Neural crest cell (in vitro differentiated cells): Measurements from ENCODE around the gene THRB. TPM values are rescaled to one million over a fixed set of nuclear protein-coding genes. Genes with fewer than 3 reads are reported as not detected.
A peak's percentile ranks its signal among the peaks of the same experiment; 100 is the strongest.

ENCODE experiments used
- DNase-seq: peaks from one replicate; pipeline ENCODE4 v3.0.0; 2021; ENCODE audit warnings: low read depth, mixed read lengths, low spot score
- H3K27ac Mint-ChIP-seq: one replicate; pipeline ENCODE4 v1.8.0; 2021; ENCODE audit warnings: mild to moderate bottlenecking, mixed read lengths; ENCODE audit not compliant: unreplicated experiment
- H3K27me3 Mint-ChIP-seq: 2 replicates; pipeline ENCODE4 v1.8.0; 2021; ENCODE audit warnings: low read depth, mild to moderate bottlenecking, mixed read lengths
- H3K36me3 Mint-ChIP-seq: 2 replicates; pipeline ENCODE4 v1.8.0; 2021; ENCODE audit warnings: low read depth, mild to moderate bottlenecking, mixed read lengths
- H3K4me1 Mint-ChIP-seq: 2 replicates; pipeline ENCODE4 v1.8.0; 2021; ENCODE audit warnings: mixed read lengths
- H3K4me3 Mint-ChIP-seq: one replicate; pipeline ENCODE4 v1.8.0; 2021; ENCODE audit warnings: mild to moderate bottlenecking, mixed read lengths
- H3K9me3 Mint-ChIP-seq: 2 replicates; pipeline ENCODE4 v1.8.0; 2021; ENCODE audit warnings: mixed read lengths
- CTCF ChIP-seq: fragments of 200-600 bp; sonication (generic); conservative IDR thresholded peaks from 2 replicates; pipeline ENCODE4 v1.5.0; 2021; ENCODE audit warnings: antibody characterized with exemption, mild to moderate bottlenecking
- long read RNA-seq: library from polyadenylated mRNA; unstranded; transcript quantifications from one replicate; pipeline ENCODE4 v2.0.0, GENCODE V29; 2020
- total RNA-seq: library from RNA; stranded (reverse); gene quantifications from 2 replicates; pipeline ENCODE4 v1.2.1, GENCODE V29; 2021

Gene THRB
- 0.65 and 0.77 TPM in 2 replicates for total RNA-seq
- long read RNA-seq, partial matches to known transcripts, result 1 of 1 reads
- long read RNA-seq, other reads (novel, unspliced or antisense), result 0 of 1 reads

- peak; percentile 53 for TF ChIP-seq CTCF
- peak; percentile 58 for DNase-seq
- H3K4me1 Mint-ChIP-seq, result peaks cover 12% of the 10 kb centered on the region
- H3K36me3 Mint-ChIP-seq, result no peaks in the 10 kb centered on the region
- H3K27me3 Mint-ChIP-seq, result peaks cover 76% of the 10 kb centered on the region
- peak within 1 kb of the TSS; percentile 91 for H3K4me3 Mint-ChIP-seq
- H3K27ac Mint-ChIP-seq, result no peak within 1 kb of the TSS
- no peaks in the 10 kb centered on the region for H3K9me3 Mint-ChIP-seq
Measured at GRCh38 chr3:24494618-24495325, at the start of gene THRB. THRB (minus strand) TSS chr3:24494850.

DNA sequence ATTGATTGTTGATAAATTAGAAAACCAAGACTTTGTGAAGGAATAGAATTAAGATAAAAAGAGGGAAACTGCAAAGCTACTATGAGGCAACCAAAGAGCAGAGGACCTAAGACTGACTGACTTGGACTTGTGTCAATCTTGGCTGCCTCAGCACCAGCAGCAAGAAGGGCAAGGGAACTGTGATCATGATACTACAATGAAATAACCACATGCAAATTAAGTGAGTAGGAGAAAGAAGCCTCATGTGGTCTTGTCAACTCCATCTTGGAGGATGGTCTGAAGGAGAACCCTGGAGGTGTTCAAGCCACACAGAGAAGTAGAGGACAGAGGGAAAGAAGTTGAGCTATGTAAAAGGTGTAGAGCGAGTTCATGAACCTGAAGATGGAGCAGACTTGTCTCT is 47.3 kb upstream of the THRB start:
- no peak for TF ChIP-seq CTCF
- Mint-ChIP-seq H3K36me3 (no peaks in the 10 kb centered on the region), H3K27me3 (no peaks in the 10 kb centered on the region), H3K9me3 (no peaks in the 10 kb centered on the region), H3K27ac (peak overlapping the region; percentile 9), H3K4me1 (no peaks in the 10 kb centered on the region), H3K4me3 (no peak overlapping the region)
- DNase-seq, result no peak

DNA sequence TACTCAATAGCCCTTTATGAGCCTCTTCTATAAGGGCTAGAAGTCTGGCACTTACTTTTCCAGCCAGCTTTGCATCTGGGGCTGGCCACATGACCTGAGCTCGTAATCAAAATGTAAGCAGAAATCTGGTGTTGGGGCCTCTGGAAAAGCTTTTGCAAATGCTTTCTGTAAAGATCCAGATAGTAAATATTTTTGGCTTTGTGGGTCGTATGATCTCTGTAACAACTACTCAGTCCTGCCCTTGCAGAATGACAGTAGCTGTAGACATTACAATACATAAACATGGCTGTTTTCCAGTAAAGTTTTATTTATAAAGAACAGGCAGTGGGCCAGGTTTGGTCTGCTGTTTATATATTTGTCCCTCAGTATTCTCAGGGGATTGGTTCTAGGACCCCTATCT is 46.2 kb upstream of the THRB start:
- no peak overlapping the region for H3K27ac Mint-ChIP-seq
- no peaks in the 10 kb centered on the region for H3K4me1 Mint-ChIP-seq
- DNase-seq, result no peak
- H3K36me3 Mint-ChIP-seq, result no peaks in the 10 kb centered on the region
- TF ChIP-seq CTCF, result no peak
- no peak overlapping the region for H3K4me3 Mint-ChIP-seq
- H3K9me3 Mint-ChIP-seq, result no peaks in the 10 kb centered on the region
- H3K27me3 Mint-ChIP-seq, result no peaks in the 10 kb centered on the region

- Mint-ChIP-seq H3K27ac (no peak overlapping the region), H3K36me3 (no peaks in the 10 kb centered on the region), H3K9me3 (no peaks in the 10 kb centered on the region)
Measured at GRCh38 chr3:24539699-24540098, 45.0 kb upstream of the THRB start.

GRCh38 chr3:24538891-24539290 is 44.2 kb upstream of the THRB start:
- Mint-ChIP-seq H3K36me3 (no peaks in the 10 kb centered on the region), H3K4me1 (no peaks in the 10 kb centered on the region), H3K27ac (no peak overlapping the region), H3K27me3 (peaks cover under 1% of the 10 kb centered on the region), H3K9me3 (no peaks in the 10 kb centered on the region), H3K4me3 (no peak overlapping the region)
- TF ChIP-seq CTCF, result no peak
- no peak for DNase-seq

More at GRCh38 chr3:24539699-24540098, 45.0 kb upstream of the THRB start:
- H3K4me1 Mint-ChIP-seq, result no peaks in the 10 kb centered on the region
- no peak for DNase-seq
- H3K27me3 Mint-ChIP-seq, result no peaks in the 10 kb centered on the region
- no peak for TF ChIP-seq CTCF
- no peak overlapping the region for H3K4me3 Mint-ChIP-seq
